Activated CD4-positive, alpha-beta T cell treated with anti-CD3 and anti-CD28 coated beads, Interleukin-2, amount 10 ng/mL, durations not matched to agents 7 days and 5 days (primary cell): ENCODE data around the gene SMAD3. TPM values are rescaled to one million over a fixed set of nuclear protein-coding genes. Genes with fewer than 3 reads are reported as not detected.

Experiments
- CTCF ChIA-PET: fragments of 350-600 bp; sonication (Branson Sonifier 250); formaldehyde crosslinking; loops from one replicate; lab custom pipeline; 2021; ENCODE audit warnings: antibody characterized with exemption; lab: Charles Lee
- POLR2A ChIA-PET: fragments of 350-600 bp; sonication (Branson Sonifier 250); formaldehyde crosslinking; loops from one replicate; lab custom pipeline; 2021; ENCODE audit warnings: antibody characterized with exemption; lab: Charles Lee
- DNase-seq: peaks from one replicate; pipeline ENCODE4 v3.0.0-alpha.2; 2020
- H3K27ac Mint-ChIP-seq: one replicate; pipeline ENCODE4 v1.8.0; 2021; ENCODE audit warnings: mild to moderate bottlenecking, moderate library complexity, mixed read lengths
- H3K27me3 Mint-ChIP-seq: one replicate; pipeline ENCODE4 v1.8.0; 2021; ENCODE audit warnings: mixed read lengths
- H3K36me3 Mint-ChIP-seq: one replicate; pipeline ENCODE4 v1.8.0; 2021; ENCODE audit warnings: low read depth, mixed read lengths
- H3K4me1 Mint-ChIP-seq: one replicate; pipeline ENCODE4 v1.8.0; 2021; ENCODE audit warnings: mixed read lengths
- H3K4me3 Mint-ChIP-seq: one replicate; pipeline ENCODE4 v1.8.0; 2021; ENCODE audit warnings: mild to moderate bottlenecking, moderate library complexity, mixed read lengths
- H3K9me3 Mint-ChIP-seq: one replicate; pipeline ENCODE4 v1.8.0; 2021; ENCODE audit warnings: mixed read lengths
- total RNA-seq, 2 experiments: library from RNA; stranded (reverse); gene quantifications; one replicate each; pipeline ENCODE4 v1.2.3, GENCODE V29; 2021

The SMAD3 gene
- total RNA-seq, 2 experiments from 2014 or later: 81.6 to 83.9 TPM

DNA sequence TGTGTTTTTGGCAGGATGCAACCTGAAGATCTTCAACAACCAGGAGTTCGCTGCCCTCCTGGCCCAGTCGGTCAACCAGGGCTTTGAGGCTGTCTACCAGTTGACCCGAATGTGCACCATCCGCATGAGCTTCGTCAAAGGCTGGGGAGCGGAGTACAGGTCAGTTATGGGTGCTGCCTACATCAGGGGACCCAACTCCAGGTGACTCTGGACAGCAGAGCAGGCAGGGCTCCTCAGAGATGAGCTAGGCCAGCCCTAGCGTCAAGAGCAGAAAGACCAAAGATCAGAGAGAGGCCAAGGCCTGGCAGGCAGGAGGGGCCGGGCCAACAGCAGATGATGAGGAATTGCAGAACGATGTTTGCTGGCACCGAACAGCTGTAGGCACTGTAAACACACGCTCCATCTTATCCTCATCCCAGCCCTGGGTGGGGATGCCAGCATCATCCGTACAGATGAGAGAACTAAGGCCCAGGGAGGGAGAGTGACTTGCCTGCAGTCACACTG, 122.0 kb downstream of the SMAD3 start:
- H3K4me3 Mint-ChIP-seq: no peak overlapping the region
- ChIA-PET POLR2A (no interaction called here), CTCF (interaction anchor here (1.2 to 1.9 kb wide), 2 partner anchors 12 to 25 kb away, joined by 4 read pairs; no protein-coding TSS in a partner anchor)
- H3K27me3 Mint-ChIP-seq: no peaks in the 10 kb centered on the region
- H3K4me1 Mint-ChIP-seq: peaks cover 17% of the 10 kb centered on the region
- peaks cover 81% of the 10 kb centered on the region for H3K36me3 Mint-ChIP-seq
- H3K27ac Mint-ChIP-seq: peak overlapping the region; percentile 50
- H3K9me3 Mint-ChIP-seq: no peaks in the 10 kb centered on the region
- no peak for DNase-seq

DNA sequence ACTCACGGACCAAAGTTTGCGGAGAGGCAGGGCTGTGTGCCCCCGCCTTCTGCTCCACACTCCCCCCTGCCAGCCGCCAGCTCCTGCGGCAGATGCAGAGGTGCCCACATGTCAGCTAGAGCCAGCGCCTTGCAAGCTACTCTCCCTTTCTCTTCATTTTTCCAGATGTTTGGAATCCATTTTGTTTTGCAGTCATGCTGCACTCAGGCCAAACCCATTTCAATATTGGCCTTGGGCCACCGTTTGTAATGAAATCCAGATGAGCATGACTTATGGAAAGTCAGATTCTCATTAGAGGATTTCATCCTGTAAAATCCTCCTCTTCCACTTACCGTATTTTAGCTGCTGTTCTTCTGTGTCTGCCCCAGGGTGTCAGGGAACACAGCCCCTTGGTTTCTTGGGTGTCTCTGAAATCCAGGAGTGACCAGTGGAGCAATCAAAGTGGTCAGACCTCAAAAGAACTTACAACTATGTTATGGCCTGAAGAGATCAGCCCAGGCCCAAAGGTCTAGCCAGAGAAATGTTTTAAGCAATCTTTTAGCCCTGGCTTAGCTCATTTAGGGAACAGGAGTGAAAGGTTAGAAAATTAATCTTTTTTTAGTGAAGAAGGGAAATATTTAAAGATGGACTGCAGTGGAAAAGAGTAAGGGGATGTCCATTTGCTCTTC, 123.3 kb downstream of the SMAD3 start:
- no peaks in the 10 kb centered on the region for H3K9me3 Mint-ChIP-seq
- H3K27ac Mint-ChIP-seq: no peak overlapping the region
- peaks cover 82% of the 10 kb centered on the region for H3K36me3 Mint-ChIP-seq
- H3K4me1 Mint-ChIP-seq: peaks cover 15% of the 10 kb centered on the region
- DNase-seq: no peak
- no peak overlapping the region for H3K4me3 Mint-ChIP-seq
- CTCF ChIA-PET: interaction anchor here (1.2 to 1.9 kb wide), 3 partner anchors 11 to 27 kb away, joined by 3 to 4 read pairs (median 4); no protein-coding TSS in a partner anchor
- no peaks in the 10 kb centered on the region for H3K27me3 Mint-ChIP-seq
- POLR2A ChIA-PET: no interaction called here

- Mint-ChIP-seq H3K4me1 (peaks cover 15% of the 10 kb centered on the region), H3K27me3 (no peaks in the 10 kb centered on the region), H3K36me3 (peaks cover 84% of the 10 kb centered on the region), H3K4me3 (no peak overlapping the region), H3K27ac (no peak overlapping the region), H3K9me3 (no peaks in the 10 kb centered on the region)
- DNase-seq: no peak
- ChIA-PET CTCF (interaction anchor here (1.2 kb wide), 1 partner anchor 10 kb away, joined by 3 read pairs; no protein-coding TSS in a partner anchor), POLR2A (no interaction called here)
Observed at GRCh38 chr15:67189326-67190051, 124.1 kb downstream of the SMAD3 start.

DNA sequence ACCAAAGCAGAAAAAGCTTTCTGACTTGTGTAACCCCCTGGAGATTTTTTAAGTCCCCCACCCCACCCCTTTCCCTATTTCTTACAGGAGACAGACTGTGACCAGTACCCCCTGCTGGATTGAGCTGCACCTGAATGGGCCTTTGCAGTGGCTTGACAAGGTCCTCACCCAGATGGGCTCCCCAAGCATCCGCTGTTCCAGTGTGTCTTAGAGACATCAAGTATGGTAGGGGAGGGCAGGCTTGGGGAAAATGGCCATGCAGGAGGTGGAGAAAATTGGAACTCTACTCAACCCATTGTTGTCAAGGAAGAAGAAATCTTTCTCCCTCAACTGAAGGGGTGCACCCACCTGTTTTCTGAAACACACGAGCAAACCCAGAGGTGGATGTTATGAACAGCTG, 124.9 kb downstream of the SMAD3 start:
- H3K4me3 Mint-ChIP-seq: no peak overlapping the region
- ChIA-PET POLR2A (no interaction called here), CTCF (no interaction called here)
- H3K27ac Mint-ChIP-seq: no peak overlapping the region
- H3K9me3 Mint-ChIP-seq: no peaks in the 10 kb centered on the region
- peaks cover 11% of the 10 kb centered on the region for H3K4me1 Mint-ChIP-seq
- no peaks in the 10 kb centered on the region for H3K27me3 Mint-ChIP-seq
- no peak for DNase-seq
- peaks cover 76% of the 10 kb centered on the region for H3K36me3 Mint-ChIP-seq

GRCh38 chr15:67190813-67191212, 125.4 kb downstream of the SMAD3 start:
- peaks cover 75% of the 10 kb centered on the region for H3K36me3 Mint-ChIP-seq

GRCh38 chr15:67192185-67192820, 126.9 kb downstream of the SMAD3 start:
- ChIA-PET POLR2A (no interaction called here), CTCF (no interaction called here)

More at GRCh38 chr15:67190813-67191212, 125.4 kb downstream of the SMAD3 start:
- no peak overlapping the region for H3K27ac Mint-ChIP-seq
- ChIA-PET CTCF (no interaction called here), POLR2A (no interaction called here)
- peaks cover 6% of the 10 kb centered on the region for H3K4me1 Mint-ChIP-seq
- no peaks in the 10 kb centered on the region for H3K9me3 Mint-ChIP-seq
- H3K27me3 Mint-ChIP-seq: no peaks in the 10 kb centered on the region
- no peak for DNase-seq
- no peak overlapping the region for H3K4me3 Mint-ChIP-seq

GRCh38 chr15:67193223-67193990, 128.0 kb downstream of the SMAD3 start:
- peak overlapping the region; percentile 63 for H3K27ac Mint-ChIP-seq
- H3K36me3 Mint-ChIP-seq: peaks cover 73% of the 10 kb centered on the region
- DNase-seq: no peak
- ChIA-PET CTCF (interaction anchor here (1.2 to 1.5 kb wide), 2 partner anchors 11 to 247 kb away, joined by 3 to 4 read pairs; no protein-coding TSS in a partner anchor), POLR2A (interaction anchor here (0.6 kb wide), 1 partner anchor 80 kb away, joined by 3 read pairs; no protein-coding TSS in a partner anchor)
- H3K27me3 Mint-ChIP-seq: no peaks in the 10 kb centered on the region
- H3K4me1 Mint-ChIP-seq: peaks cover 13% of the 10 kb centered on the region
- H3K9me3 Mint-ChIP-seq: no peaks in the 10 kb centered on the region
- H3K4me3 Mint-ChIP-seq: no peak overlapping the region

More at GRCh38 chr15:67192185-67192820, 126.9 kb downstream of the SMAD3 start:
- Mint-ChIP-seq H3K4me3 (no peak overlapping the region), H3K27ac (peak overlapping the region; percentile 55), H3K27me3 (no peaks in the 10 kb centered on the region), H3K4me1 (peaks cover 4% of the 10 kb centered on the region), H3K9me3 (no peaks in the 10 kb centered on the region), H3K36me3 (peaks cover 74% of the 10 kb centered on the region)
- DNase-seq: no peak

GRCh38 chr15:67194171-67195114, 129.0 kb downstream of the SMAD3 start:
- H3K27me3 Mint-ChIP-seq: no peaks in the 10 kb centered on the region
- ChIA-PET CTCF (interaction anchor here (1.2 to 1.5 kb wide), 2 partner anchors 10 to 248 kb away, joined by 3 to 4 read pairs; no protein-coding TSS in a partner anchor), POLR2A (interaction anchor here (0.6 kb wide), 1 partner anchor 79 kb away, joined by 3 read pairs; no protein-coding TSS in a partner anchor)
- no peak overlapping the region for H3K4me3 Mint-ChIP-seq
- DNase-seq: no peak
- H3K4me1 Mint-ChIP-seq: peaks cover 18% of the 10 kb centered on the region
- H3K9me3 Mint-ChIP-seq: no peaks in the 10 kb centered on the region
- peaks cover 68% of the 10 kb centered on the region for H3K36me3 Mint-ChIP-seq
- peak overlapping the region; percentile 68 for H3K27ac Mint-ChIP-seq

- Mint-ChIP-seq H3K4me1 (peaks cover 18% of the 10 kb centered on the region), H3K27ac (peak overlapping the region; percentile 43), H3K4me3 (no peak overlapping the region), H3K9me3 (no peaks in the 10 kb centered on the region), H3K36me3 (peaks cover 64% of the 10 kb centered on the region), H3K27me3 (no peaks in the 10 kb centered on the region)
- no peak for DNase-seq
- CTCF ChIA-PET: no interaction called here
- POLR2A ChIA-PET: no interaction called here
Observed at GRCh38 chr15:67195305-67195704, 129.9 kb downstream of the SMAD3 start.

DNA sequence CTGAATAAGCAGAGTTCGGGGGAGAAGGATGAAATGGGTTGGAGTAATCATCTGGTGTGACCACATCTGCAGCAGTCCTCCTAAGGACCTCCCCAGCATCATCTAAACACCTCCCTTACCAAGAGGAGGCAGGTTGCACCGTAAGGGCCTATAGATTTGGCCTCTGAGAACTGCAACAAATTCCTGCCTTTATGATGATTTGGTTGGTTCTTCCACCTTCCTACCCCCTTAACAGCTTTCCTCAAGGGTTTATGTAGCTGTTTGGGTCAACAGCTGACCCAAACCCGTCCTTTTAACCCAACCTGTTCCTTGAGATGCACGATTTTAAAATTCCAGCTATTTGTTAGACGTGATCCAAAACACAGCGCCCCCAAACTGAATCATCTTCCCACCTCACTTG, 130.8 kb downstream of the SMAD3 start:
- H3K27ac Mint-ChIP-seq: no peak overlapping the region
- ChIA-PET CTCF (interaction anchor here (0.9 kb wide), 1 partner anchor 165 kb away, joined by 3 read pairs; no protein-coding TSS in a partner anchor), POLR2A (no interaction called here)
- H3K4me1 Mint-ChIP-seq: peaks cover 18% of the 10 kb centered on the region
- H3K9me3 Mint-ChIP-seq: no peaks in the 10 kb centered on the region
- no peak for DNase-seq
- H3K27me3 Mint-ChIP-seq: no peaks in the 10 kb centered on the region
- peaks cover 60% of the 10 kb centered on the region for H3K36me3 Mint-ChIP-seq
- no peak overlapping the region for H3K4me3 Mint-ChIP-seq

DNA sequence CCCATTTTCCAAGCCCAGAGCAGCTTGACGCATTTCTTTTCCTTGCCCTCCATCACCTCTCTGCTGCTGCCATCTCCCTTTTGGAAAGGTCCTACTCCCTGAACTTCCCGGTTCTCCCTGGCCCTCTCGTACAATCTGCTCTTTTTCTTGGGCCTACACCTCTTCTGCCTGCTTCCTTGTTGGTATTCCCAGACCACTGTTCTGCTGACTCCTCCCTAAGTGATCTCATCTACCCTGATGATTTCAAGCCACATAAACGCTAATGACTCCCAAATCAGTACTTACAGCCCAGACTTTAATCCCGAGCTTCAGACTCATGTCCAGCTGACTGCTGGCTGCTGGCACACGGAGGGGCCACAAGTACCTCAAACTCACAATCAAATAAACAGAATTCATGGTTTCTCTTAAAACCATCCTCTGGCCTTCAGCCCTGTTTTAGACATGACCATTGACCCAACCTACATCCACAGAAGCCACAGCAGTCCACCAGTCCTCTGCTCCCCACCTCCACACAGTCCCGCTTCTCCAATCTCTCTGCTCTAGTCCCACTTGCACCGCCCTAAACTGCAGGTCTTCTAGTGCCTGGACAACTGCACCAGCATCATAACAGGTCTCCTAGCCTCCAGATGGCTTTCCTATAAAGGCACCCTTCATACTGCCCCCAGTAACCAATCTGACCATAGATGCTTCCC, 131.4 kb downstream of the SMAD3 start:
- DNase-seq: no peak
- H3K4me1 Mint-ChIP-seq: peaks cover 20% of the 10 kb centered on the region
- ChIA-PET CTCF (interaction anchor here (0.9 kb wide), 1 partner anchor 166 kb away, joined by 3 read pairs; no protein-coding TSS in a partner anchor), POLR2A (no interaction called here)
- peak overlapping the region; percentile 60 for H3K27ac Mint-ChIP-seq
- no peaks in the 10 kb centered on the region for H3K9me3 Mint-ChIP-seq
- H3K36me3 Mint-ChIP-seq: peaks cover 61% of the 10 kb centered on the region
- no peaks in the 10 kb centered on the region for H3K27me3 Mint-ChIP-seq
- no peak overlapping the region for H3K4me3 Mint-ChIP-seq
